ENCODE measurements around the gene MUC5B. TPM values are rescaled to one million over a fixed set of nuclear protein-coding genes. Genes with fewer than 3 reads are reported as not detected.
A peak's percentile ranks its signal among the peaks of the same experiment; 100 is the strongest.

MUC5B gene
- total and polyA plus RNA-seq, 2 of the 13 experiments (the other 11 are each of a cell fraction or from before 2014, with no cell fraction given): 0.01 TPM; not detected in 1

DNA sequence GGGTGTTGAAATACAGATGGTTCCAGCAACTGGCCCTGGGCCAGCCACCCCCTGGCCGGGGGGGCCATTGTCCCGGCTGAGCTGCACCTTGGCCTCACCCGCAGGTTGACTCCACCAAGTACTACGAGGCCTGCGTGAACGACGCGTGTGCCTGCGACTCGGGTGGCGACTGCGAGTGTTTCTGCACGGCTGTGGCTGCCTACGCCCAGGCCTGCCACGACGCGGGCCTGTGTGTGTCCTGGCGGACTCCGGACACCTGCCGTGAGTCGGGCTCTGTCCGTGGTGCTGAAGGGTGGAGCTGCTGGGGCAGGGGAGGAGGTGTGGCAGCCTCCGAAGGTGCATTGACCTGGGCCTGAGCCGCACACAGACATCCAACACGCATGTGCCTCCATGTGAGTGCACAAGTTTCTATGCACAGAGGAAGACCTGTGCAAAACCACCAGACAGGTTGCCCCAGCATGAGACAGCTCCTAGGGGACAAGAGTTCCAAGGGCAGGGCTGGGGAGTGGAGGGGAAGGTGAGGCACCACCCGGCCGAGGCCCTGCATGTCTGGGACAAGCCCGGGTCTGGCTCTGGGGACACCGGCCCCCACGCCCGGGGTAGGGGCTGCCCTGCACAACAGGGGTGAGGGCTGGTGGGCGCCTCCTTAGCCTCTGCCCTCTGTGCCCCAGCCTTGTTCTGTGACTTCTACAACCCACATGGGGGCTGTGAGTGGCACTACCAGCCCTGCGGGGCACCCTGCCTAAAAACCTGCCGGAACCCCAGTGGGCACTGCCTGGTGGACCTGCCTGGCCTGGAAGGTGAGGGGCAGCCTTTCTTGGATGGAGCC lies 16.1 kb downstream of the MUC5B start (continued):
- TF ChIP-seq NAIF1 (CRISPR knock-in tag; IDR thresholded peaks at IDR 0.05; ENCODE audit: borderline replicate concordance) (no peak), ERF (CRISPR knock-in tag; IDR thresholded peaks at IDR 0.05) (peak; percentile 70), ZNF703 (CRISPR knock-in tag; IDR thresholded peaks at IDR 0.05; ENCODE audit: borderline replicate concordance) (no peak), NKX3-1 (CRISPR knock-in tag; IDR thresholded peaks at IDR 0.05) (0 out of 2 replicates have a peak, but pooled peaks have one; percentile 39), HDAC2 (CRISPR knock-in tag; IDR thresholded peaks at IDR 0.05) (peak; percentile 65; the same call in 1 of the 2 replicates), HOXA3 (CRISPR knock-in tag; IDR thresholded peaks at IDR 0.05) (peak; percentile 46; the same call in 1 of the 2 replicates), ZNF577 (CRISPR knock-in tag; IDR thresholded peaks at IDR 0.05; ENCODE audit: borderline replicate concordance, low read depth) (no peak), ZNF570 (CRISPR knock-in tag; IDR thresholded peaks at IDR 0.05; ENCODE audit: borderline replicate concordance) (no peak), ZC3H4 (CRISPR knock-in tag; IDR thresholded peaks at IDR 0.05; ENCODE audit: borderline replicate concordance) (no peak), ZKSCAN1 (IDR thresholded peaks at IDR 0.05; ENCODE audit: low read length) (no peak), TCF7 (IDR thresholded peaks at IDR 0.05; ENCODE audit: low read depth) (no peak)
- TF ChIP-seq, protein P1, sequence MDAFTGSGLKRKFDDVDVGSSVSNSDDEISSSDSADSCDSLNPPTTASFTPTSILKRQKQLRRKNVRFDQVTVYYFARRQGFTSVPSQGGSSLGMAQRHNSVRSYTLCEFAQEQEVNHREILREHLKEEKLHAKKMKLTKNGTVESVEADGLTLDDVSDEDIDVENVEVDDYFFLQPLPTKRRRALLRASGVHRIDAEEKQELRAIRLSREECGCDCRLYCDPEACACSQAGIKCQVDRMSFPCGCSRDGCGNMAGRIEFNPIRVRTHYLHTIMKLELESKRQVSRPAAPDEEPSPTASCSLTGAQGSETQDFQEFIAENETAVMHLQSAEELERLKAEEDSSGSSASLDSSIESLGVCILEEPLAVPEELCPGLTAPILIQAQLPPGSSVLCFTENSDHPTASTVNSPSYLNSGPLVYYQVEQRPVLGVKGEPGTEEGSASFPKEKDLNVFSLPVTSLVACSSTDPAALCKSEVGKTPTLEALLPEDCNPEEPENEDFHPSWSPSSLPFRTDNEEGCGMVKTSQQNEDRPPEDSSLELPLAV (CRISPR knock-in tag; conservative IDR thresholded peaks at IDR 0.05; ENCODE audit: low read depth): no peak
- TF ChIP-seq, protein P2, sequence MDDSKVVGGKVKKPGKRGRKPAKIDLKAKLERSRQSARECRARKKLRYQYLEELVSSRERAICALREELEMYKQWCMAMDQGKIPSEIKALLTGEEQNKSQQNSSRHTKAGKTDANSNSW (CRISPR knock-in tag; IDR thresholded peaks at IDR 0.05; ENCODE audit: borderline replicate concordance): no peak
- TF ChIP-seq, protein P3, sequence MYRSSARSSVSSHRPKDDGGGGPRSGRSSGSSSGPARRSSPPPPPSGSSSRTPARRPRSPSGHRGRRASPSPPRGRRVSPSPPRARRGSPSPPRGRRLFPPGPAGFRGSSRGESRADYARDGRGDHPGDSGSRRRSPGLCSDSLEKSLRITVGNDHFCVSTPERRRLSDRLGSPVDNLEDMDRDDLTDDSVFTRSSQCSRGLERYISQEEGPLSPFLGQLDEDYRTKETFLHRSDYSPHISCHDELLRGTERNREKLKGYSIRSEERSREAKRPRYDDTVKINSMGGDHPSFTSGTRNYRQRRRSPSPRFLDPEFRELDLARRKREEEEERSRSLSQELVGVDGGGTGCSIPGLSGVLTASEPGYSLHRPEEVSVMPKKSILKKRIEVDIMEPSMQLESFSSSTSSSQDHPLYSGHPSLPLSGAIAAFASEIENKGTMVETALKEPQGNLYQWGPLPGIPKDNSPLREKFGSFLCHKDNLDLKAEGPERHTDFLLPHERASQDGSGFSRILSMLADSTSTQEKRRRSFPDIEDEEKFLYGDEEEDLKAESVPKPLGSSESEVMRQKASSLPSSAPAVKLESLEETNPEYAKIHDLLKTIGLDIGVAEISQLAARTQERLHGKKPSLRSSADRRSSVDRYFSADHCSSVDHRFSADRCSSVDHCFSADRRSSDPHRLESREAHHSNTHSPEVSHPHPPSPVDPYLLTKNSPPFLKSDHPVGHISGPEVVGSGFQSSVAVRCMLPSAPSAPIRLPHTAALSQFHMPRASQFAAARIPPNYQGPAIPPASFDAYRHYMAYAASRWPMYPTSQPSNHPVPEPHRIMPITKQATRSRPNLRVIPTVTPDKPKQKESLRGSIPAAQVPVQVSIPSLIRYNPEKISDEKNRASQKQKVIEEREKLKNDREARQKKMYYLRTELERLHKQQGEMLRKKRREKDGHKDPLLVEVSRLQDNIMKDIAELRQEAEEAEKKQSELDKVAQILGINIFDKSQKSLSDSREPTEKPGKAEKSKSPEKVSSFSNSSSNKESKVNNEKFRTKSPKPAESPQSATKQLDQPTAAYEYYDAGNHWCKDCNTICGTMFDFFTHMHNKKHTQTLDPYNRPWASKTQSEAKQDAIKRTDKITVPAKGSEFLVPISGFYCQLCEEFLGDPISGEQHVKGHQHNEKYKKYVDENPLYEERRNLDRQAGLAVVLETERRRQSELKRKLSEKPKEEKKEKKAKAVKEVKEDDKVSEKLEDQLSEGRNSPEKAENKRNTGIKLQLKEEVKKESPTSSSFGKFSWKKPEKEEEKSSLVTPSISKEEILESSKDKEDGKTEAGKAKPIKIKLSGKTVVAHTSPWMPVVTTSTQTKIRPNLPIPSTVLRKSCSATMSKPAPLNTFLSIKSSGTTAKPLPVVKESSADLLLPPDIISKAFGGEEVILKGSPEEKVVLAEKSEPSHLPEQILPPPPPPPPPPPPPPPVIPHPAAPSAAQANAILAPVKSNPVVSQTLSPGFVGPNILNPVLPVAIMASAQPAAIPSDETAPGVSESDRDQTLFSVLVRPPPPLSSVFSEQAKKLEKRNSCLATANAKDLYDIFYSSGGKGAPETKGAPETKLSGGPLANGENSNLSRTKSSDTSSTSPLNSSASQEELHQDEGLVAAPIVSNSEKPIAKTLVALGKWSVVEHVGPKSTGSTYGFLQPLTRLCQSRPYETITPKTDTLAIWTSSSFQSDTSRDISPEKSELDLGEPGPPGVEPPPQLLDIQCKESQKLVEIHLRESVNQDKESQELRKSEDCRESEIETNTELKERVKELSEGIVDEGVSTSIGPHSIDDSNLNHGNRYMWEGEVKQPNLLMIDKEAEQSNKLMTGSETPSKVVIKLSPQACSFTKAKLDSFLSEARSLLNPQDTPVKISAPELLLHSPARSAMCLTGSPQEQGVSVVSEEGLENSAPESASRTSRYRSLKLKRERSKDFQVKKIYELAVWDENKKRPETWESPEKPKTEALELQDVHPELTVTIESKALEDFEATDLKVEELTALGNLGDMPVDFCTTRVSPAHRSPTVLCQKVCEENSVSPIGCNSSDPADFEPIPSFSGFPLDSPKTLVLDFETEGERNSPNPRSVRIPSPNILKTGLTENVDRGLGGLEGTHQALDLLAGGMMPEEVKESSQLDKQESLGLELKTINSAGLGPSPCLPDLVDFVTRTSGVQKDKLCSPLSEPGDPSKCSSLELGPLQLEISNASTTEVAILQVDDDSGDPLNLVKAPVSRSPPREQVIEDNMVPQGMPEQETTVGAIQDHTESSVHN (CRISPR knock-in tag; IDR thresholded peaks at IDR 0.05): no peak
- TF ChIP-seq, protein P4, sequence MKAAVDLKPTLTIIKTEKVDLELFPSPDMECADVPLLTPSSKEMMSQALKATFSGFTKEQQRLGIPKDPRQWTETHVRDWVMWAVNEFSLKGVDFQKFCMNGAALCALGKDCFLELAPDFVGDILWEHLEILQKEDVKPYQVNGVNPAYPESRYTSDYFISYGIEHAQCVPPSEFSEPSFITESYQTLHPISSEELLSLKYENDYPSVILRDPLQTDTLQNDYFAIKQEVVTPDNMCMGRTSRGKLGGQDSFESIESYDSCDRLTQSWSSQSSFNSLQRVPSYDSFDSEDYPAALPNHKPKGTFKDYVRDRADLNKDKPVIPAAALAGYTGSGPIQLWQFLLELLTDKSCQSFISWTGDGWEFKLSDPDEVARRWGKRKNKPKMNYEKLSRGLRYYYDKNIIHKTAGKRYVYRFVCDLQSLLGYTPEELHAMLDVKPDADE (CRISPR knock-in tag; IDR thresholded peaks at IDR 0.05): peak; percentile 55; the same call in 1 of the 2 replicates
- TF ChIP-seq, protein P5, sequence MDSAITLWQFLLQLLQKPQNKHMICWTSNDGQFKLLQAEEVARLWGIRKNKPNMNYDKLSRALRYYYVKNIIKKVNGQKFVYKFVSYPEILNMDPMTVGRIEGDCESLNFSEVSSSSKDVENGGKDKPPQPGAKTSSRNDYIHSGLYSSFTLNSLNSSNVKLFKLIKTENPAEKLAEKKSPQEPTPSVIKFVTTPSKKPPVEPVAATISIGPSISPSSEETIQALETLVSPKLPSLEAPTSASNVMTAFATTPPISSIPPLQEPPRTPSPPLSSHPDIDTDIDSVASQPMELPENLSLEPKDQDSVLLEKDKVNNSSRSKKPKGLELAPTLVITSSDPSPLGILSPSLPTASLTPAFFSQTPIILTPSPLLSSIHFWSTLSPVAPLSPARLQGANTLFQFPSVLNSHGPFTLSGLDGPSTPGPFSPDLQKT (CRISPR knock-in tag; IDR thresholded peaks at IDR 0.05; ENCODE audit: borderline replicate concordance): no peak

Measured in HepG2 (cell line).